Right lung (tissue), 5 donors: ENCODE data around the gene LRMDA. TPM values are rescaled to one million over a fixed set of nuclear protein-coding genes. Genes with fewer than 3 reads are reported as not detected.
A peak's percentile ranks its signal among the peaks of the same experiment; 100 is the strongest.

Source experiments
- DNase-seq, 2 donors: peaks; one replicate each; pipeline ENCODE4 v3.0.0-alpha.2; 2013
- polyA plus RNA-seq, 5 donors: library from polyadenylated mRNA; unstranded; fragments of 120-200 nt; gene quantifications; one replicate each; pipeline versions ENCODE4 v1.2.1 to v1.2.3, GENCODE V29; 2013; ENCODE audit warnings: inconsistent platforms in 1 of 5, low replicate concordance in 1 of 5; ENCODE audit not compliant: insufficient read length in 5 of 5, insufficient read depth in 1 of 5

Gene LRMDA
- polyA plus RNA-seq, 5 donors = 13.4 to 23.1 (median 19.1) TPM

DNA sequence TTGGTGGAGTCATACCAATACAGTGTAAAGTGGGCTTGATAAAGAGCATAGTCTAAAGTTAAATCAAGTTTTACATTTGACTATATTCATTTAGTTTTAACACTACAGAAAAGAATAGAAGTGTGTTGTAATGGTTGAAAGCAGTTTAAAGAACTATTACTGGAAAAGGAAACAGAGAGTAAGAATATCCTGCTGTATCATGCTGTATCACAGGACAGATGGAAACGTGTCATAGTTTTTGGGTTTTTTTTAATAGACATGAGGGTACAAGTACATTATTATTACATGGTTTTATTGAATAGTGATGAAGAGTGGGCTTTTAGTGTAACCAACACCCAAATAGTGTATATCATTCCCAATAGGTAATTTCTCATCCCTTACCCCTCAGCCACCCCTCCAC, 944.3 kb downstream of the LRMDA start:
- no peak for DNase-seq

- no peak for DNase-seq
These were observed 951.0 kb downstream of the LRMDA start for GRCh38 chr10:76382381-76382851.

DNA sequence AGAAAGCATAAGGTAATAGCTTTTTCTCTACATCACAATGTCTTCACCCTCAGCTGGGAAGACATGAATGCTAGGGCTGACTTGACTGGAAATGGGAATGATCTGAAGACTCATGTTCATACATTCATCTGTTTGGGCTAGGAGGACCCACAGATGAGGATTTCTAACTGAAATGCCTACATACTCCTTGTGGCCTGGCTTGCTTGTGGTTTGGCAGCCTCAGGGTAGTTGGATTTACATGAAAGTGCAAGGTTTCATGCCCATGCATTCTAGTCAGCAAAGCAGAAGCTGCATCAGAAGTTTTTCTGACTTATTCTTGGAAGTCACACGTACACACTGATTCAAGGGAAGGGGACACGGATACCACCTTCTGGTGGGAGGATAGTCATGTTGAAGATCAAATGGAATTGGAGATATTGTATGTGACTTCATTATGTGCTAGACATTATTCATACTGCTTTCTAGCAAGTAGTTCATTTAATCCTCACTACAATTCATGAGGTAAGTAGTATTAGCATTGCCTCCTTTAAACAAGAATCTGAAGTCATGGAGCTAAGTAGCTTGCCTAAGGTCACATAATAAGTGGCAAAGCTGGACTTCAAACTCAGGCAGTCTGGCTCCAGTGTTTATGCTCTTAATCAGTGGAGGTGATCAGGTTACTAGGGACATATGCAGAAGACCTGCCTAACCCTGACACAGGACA, 957.0 kb downstream of the LRMDA start:
- no peak for DNase-seq

DNA sequence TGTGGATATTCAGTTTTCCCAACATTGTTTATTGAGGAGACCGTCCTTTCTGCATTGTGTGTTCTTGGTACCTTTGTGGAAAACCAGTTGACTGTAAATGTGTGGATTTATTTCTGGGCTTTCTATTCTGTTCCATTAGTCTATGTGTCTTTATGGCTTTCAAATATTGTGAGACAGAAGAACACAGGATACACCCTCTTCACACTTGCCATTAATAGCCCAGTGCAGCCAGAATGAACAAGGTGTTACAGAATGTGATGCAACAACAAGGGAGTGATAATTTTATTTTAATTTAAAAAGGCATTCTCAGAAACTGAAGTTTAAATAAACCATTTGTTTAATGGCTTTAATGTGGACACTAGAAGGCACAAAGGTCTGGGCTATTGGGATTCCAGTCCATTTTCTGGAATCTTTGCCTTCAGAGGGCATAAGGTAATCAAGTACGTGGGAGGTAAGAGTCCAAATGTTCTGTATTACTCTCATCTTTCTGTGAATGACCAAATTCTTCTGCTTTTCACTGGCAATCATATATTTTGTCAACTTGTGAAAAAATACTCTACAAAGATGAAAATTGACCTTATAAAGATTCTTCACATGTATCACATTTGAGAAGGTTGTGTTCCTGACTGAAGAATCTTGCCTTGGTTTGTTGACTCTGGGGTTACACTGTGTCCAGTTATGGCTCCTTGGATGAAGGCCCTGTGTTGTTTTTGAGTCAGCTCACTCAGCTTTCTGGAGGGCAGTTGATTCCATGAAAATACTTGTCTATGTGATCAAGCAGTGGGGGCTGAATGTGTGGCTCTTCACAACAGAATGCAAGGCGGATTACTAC, 962.7 kb downstream of the LRMDA start:
- no peak for DNase-seq

GRCh38 chr10:76394707-76395042, 963.3 kb downstream of the LRMDA start:
- DNase-seq = no peak

GRCh38 chr10:76395251-76395650, 963.8 kb downstream of the LRMDA start:
- peak in 1 of 2 donors; percentile 21 for DNase-seq

- no peak for DNase-seq
These were observed 964.7 kb downstream of the LRMDA start for GRCh38 chr10:76396134-76396533.

DNA sequence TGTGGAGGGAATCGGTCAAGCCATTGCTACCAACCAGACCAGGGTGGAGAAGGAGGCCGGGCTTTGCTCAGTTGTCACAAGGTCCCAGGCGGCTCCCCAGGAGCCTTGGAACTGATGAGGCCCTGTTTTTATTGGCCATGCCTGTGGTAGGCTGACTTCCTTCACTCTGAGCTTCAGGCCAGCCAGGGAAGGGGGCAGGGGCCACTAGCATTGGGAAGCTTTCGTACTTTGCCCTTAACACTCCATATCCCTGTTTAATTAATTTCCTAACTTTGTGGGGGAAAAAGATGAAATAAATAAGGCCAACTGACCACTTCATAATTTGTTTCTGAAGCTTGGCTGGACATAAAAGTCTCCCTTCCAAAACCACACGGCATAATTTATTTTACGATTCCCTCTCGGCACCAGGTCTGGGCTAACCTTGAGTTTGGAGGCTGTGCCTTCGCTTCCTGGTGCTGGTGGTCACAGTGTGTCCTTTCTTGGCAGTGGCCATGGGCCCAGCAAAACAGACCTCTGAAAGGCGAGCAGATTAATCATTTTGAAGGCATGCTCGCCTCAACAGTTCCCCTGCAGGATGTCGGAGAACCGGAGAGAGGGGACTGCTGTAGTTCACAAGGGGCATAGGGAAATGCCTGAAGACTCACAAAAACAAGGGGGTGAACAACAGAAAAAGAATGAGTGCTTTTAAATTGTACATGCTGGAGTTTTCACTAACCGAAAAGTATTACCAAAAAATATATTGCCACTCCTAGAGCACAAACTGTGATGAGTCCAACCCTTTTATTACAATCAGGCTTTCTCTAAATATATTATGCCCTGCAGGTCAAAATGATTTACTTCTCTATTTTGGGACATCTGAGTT, 966.0 kb downstream of the LRMDA start:
- no peak for DNase-seq

DNA sequence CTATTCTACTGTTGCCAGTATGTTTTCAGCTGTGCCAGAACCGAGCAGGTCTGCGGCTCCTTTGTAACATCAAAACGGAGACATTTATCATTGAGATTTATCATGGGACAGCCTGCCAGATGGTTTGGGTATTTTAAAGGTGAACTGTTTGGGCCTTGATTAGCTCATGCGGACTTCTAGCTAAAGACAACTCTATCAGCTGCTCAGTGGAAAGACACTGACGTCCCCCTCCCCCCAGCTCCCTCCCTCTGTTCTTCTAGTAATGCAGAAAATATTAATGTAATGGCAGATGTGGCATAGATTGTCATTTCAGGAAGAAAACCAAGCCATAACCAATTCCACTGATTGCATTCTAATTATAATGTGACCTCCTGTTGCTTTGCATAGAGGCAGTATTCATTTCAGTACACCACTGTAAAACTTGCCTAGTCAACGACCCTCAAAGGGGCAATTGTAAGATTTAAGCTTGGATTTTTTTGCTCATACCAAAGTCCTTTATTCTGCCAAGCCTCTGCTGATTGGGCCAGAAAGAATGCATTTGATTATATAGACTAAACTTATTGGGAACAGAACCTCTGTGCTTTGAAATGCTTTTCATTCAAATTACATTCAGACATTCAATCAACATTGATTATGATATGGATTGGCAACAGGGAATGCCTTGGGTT, 966.8 kb downstream of the LRMDA start:
- DNase-seq = no peak

GRCh38 chr10:76399226-76399625, 967.8 kb downstream of the LRMDA start:
- no peak for DNase-seq

DNA sequence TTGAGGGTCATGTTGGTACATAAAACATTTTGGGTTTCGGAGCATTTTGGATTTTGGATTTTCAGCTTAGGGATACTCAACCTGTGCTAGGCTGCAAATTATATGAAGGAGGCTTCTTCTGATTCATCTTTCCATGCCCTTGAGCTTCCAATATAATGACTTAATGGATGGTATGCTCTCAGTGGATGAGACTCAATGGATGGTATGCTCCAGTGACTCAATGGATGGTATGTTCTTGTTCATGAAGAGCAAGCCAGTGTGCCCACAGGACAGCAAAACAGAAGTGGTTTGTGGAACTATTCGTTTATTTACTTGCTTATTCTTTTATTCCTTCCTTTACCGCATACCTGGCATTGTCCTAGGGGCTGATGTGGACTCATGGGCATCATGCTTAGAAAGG, 969.6 kb downstream of the LRMDA start:
- DNase-seq = no peak

GRCh38 chr10:76403912-76404311, 972.5 kb downstream of the LRMDA start:
- DNase-seq = no peak

- DNase-seq = no peak
These were observed 973.1 kb downstream of the LRMDA start for GRCh38 chr10:76404531-76404930.

- DNase-seq = no peak
These were observed 974.5 kb downstream of the LRMDA start for GRCh38 chr10:76405922-76406321.

GRCh38 chr10:76408646-76409045, 977.2 kb downstream of the LRMDA start:
- no peak for DNase-seq

GRCh38 chr10:76411729-76412435, 980.5 kb downstream of the LRMDA start:
- no peak for DNase-seq

DNA sequence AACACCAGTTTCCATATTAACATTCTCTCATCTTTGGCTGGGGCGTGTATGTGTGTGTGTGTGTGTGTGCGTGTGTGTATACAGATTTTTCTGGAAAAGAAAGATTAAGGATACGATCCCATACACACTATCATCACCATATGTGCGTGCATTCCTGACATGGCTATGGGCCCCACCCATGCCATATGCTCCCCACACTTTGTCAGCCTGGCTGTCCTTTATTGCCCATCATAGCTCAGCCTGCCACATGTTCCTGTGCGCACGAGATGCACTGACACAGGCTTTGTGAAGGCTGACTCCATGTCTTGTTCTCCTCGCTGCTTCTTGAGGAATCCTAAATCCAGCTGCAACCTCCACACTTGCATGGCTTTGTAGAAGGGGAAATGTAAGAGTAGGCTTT, 984.1 kb downstream of the LRMDA start:
- DNase-seq = no peak

DNA sequence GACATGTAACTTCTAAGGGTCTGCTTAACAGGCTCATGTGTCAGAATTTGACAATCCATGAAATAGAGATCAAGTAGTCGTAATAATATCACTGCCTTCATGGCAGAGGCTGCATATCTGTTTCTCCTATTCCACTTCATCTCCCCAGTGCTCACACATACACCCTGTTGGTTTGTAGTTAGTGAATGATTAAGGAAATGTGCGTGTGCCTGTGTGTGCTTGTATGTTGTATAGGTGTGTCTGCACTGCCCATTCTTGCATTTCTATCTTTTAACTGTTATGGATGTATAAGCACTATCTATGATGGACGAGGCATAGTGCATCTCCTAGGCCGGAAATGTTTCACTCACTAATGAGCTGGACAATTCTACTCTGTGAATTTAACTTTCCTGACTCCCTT, 985.2 kb downstream of the LRMDA start:
- no peak for DNase-seq

- DNase-seq = no peak
These were observed 989.3 kb downstream of the LRMDA start for GRCh38 chr10:76420725-76421124.

GRCh38 chr10:76422769-76423168, 991.3 kb downstream of the LRMDA start:
- no peak for DNase-seq
